Lower leg skin (tissue), 4 donors: Measurements from ENCODE around the gene MYO10. TPM values are rescaled to one million over a fixed set of nuclear protein-coding genes. Genes with fewer than 3 reads are reported as not detected.

Experiments
- DNase-seq, 2 donors: peaks; one replicate each; pipeline ENCODE4 v3.0.0-alpha.2; 2019; ENCODE audit warnings: low spot score in 2 of 2
- H3K4me3 ChIP-seq: fragments of 200-600 bp; sonication (generic); 2 replicates; pipeline ENCODE4 v1.5.1; 2017; ENCODE audit warnings: mild to moderate bottlenecking, low read depth; ENCODE audit not compliant: poor library complexity, severe bottlenecking
- POLR2A ChIP-seq, 2 donors: fragments of 450-650 bp; IDR thresholded peaks; one replicate each; pipeline ENCODE4 v1.6.1; 2016 to 2017; ENCODE audit warnings: antibody characterized with exemption in 2 of 2, mild to moderate bottlenecking in 1 of 2, moderate library complexity in 1 of 2
- WGBS, 2 donors: methylation state at CpG; one replicate each; pipeline ENCODE4 v1.1.5; 2018; 5-methylcytosine and 5-hydroxymethylcytosine counted together
- intact Hi-C: fragments of 100-400 bp; cut with DNase I; formaldehyde crosslinking; loops from one replicate; pipeline ENCODE4 v1.15.0; 2023; ENCODE audit warnings: low total_unique reads
- total RNA-seq, 4 donors: library from RNA; depleted of rRNA; stranded (reverse); fragments of >200 nt; gene quantifications; one replicate each; pipeline ENCODE4 v1.1.0, GENCODE V29; 2016
- TF ChIP-seq, protein P1 (sequence below), 3 donors: fragments of 450-650 bp; IDR thresholded peaks; one replicate each; pipeline ENCODE4 v1.5.1; 2016; ENCODE audit warnings: antibody characterized with exemption in 3 of 3, mild to moderate bottlenecking in 3 of 3, moderate library complexity in 2 of 3

MYO10 gene
- total RNA-seq, 4 donors from 2014 or later: 34.7 to 57.4 (median 47.3) TPM

DNA sequence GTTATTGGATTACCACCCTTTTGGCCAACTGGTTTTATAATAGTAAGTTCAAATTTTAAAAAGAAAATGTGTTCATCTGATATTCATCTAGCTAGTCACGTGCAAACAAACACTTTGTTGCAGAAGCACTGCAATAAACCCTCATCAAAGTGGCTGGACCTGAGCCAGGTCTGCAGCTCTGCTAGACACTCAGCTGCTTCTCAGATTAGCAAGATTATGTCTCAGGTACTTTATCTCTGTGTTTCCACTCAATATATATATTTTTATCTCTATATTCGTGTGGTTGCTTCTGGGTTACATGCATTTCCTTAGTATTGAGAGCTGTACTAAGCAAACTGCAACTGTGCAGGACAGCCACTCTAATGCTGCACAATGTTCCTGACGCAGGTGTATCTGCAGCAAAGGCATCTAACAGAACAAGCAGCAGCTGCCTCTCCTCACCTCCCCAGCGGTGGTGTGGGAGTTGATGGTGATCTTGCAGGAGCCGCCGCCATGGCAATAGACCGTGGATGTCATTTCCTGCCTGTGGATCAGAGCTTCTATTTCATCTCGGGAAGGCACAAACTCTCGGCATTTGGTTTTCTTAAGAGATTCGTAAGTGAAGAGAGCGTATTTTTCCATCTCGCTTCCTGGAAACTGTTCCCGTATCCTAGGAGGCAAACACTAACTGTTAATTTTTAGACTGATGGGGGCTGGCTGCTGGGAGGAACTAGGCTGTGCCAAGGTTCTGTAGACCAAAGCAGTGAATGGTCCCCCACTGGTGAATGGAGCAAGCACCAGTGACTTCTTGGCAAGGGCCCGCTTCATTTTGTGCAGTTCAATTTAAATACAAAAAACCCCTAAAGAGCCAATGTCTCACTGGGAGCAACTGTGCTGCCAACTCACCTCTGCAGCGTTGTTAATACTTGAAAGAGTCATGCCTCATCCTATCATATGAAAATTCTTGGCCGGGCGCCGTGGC is 262.6 kb downstream of the MYO10 start:
- TF ChIP-seq, protein P1, sequence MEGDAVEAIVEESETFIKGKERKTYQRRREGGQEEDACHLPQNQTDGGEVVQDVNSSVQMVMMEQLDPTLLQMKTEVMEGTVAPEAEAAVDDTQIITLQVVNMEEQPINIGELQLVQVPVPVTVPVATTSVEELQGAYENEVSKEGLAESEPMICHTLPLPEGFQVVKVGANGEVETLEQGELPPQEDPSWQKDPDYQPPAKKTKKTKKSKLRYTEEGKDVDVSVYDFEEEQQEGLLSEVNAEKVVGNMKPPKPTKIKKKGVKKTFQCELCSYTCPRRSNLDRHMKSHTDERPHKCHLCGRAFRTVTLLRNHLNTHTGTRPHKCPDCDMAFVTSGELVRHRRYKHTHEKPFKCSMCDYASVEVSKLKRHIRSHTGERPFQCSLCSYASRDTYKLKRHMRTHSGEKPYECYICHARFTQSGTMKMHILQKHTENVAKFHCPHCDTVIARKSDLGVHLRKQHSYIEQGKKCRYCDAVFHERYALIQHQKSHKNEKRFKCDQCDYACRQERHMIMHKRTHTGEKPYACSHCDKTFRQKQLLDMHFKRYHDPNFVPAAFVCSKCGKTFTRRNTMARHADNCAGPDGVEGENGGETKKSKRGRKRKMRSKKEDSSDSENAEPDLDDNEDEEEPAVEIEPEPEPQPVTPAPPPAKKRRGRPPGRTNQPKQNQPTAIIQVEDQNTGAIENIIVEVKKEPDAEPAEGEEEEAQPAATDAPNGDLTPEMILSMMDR (IDR thresholded peaks at IDR 0.05): no peak
- no peak for TF ChIP-seq POLR2A (IDR thresholded peaks at IDR 0.05)
- intact Hi-C loops: no loop called here
- DNase-seq: peak in 1 of 2 donors; percentile 40
- H3K4me3 ChIP-seq: no peak overlapping the region
- 68 to 74% methylated on average over 18 of the region's 18 CpGs for WGBS, 2 donors

DNA sequence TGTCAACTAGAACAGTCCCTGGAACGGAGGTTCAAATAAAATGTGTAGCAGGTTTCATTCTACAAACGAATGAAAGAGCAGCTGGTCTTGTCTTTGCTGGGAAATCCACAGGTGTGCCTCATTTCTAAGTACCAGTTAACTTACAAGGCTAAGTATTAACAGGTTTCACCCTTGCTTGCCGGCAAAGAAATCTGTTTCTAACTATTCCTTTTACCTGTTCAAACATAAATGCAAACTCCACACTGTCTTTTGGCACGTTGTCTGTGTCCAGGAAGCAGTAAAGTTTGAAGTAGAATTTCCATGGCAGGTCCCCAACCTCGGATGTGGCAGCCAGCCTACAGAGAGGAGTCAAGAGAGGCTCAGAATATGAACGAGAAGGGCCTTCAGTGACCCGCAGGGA is 264.9 kb downstream of the MYO10 start:
- H3K4me3 ChIP-seq: no peak overlapping the region
- intact Hi-C loops: no loop called here
- TF ChIP-seq POLR2A (IDR thresholded peaks at IDR 0.05): no peak
- TF ChIP-seq, protein P1 (IDR thresholded peaks at IDR 0.05): no peak
- 74 to 82% methylated on average over 7 of the region's 7 CpGs for WGBS, 2 donors
- no peak for DNase-seq

DNA sequence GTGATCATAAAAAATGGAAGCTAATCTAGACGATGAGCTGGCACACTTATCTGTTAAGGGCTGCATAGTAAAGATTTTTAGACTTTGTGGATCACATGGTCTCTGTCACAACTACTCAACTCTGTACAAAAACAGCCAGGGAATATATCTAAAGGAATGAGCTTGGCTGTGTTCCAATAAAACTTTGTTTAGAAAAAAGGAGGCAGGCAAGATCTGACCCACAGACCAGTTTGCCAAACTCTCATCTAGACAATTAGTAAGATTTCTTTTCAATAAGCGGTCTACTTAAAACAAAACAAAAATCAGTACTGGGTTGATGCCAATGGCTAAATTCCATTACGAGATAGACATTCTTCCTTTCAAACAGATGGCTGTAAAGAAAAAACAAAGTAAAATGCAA is 266.3 kb downstream of the MYO10 start:
- no peak for DNase-seq
- WGBS, 2 donors: 60 to 62% methylated on average over 3 of the region's 3 CpGs
- intact Hi-C loops: no loop called here

DNA sequence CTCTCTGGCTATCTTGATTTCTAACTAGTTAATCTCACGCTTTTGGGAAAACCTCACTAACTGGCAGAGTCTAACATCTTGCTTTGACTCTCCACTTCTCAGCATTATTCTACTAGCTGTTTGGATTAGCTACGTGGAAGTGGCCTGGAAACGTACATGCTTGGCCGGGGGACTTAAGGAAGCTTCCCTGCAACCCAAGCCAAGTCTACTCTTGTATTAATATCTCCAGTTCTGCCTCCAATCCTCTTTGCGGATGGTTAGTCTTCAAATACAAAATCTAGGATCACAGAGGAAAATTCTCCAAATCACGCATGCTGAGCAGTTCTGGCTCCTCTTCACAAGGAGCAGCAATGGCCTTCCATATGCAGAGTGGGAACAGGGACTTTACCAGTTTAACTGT is 267.5 kb downstream of the MYO10 start:
- intact Hi-C loops: no loop called here
- TF ChIP-seq, protein P1 (IDR thresholded peaks at IDR 0.05): no peak
- TF ChIP-seq POLR2A (IDR thresholded peaks at IDR 0.05): no peak
- WGBS, 2 donors: 92 to 94% methylated on average over 6 of the region's 6 CpGs
- DNase-seq: no peak
- H3K4me3 ChIP-seq: no peak overlapping the region

More for the DNA sequence above, 266.3 kb downstream of the MYO10 start:
- TF ChIP-seq POLR2A (IDR thresholded peaks at IDR 0.05): no peak
- TF ChIP-seq, protein P1 (IDR thresholded peaks at IDR 0.05): no peak
- H3K4me3 ChIP-seq: no peak overlapping the region

DNA sequence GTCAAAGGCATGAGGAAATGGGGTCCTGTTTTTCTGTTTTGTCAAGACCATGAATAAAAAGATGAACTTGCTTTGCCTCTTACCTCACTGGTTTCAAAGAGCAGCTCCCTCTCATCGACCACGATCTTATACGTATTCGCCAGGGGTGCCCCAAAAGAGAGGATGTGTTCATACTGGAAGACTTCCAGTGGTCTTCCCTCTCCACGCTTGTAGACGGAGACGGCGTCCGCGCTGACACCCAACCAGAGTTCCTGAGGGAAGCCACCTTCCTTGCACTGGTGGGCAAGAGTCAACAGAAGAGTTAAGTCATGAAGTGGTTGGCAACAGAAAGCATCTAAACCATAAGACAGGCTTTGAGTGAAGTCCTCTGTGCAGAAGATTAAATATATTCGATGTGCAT is 267.9 kb downstream of the MYO10 start:
- DNase-seq: no peak
- TF ChIP-seq, protein P1 (IDR thresholded peaks at IDR 0.05): no peak
- TF ChIP-seq POLR2A (IDR thresholded peaks at IDR 0.05): no peak
- 94 to 97% methylated on average over 11 of the region's 11 CpGs for WGBS, 2 donors
- H3K4me3 ChIP-seq: no peak overlapping the region
- intact Hi-C loops: no loop called here
